HUES6 (cell line): ENCODE results near the gene TARDBP.
A peak's percentile ranks its signal among the peaks of the same experiment; 100 is the strongest.
"Not testable (repeated sequence)": the region's sequence is repeated elsewhere in the genome, so short reads cannot be mapped to it uniquely, and the experiment has no call there.

Source experiments
- H3K27ac ChIP-seq: 2 replicates; pipeline ENCODE4 v1.7.0; 2013; ENCODE audit warnings: low read depth, mild to moderate bottlenecking, low read length, inconsistent platforms
- H3K27me3 ChIP-seq: 2 replicates; pipeline ENCODE4 v1.6.1; 2013; ENCODE audit warnings: low read length; ENCODE audit not compliant: control insufficient read depth, insufficient read depth
- H3K36me3 ChIP-seq: 2 replicates; pipeline ENCODE4 v1.6.1; 2013; ENCODE audit warnings: low read length; ENCODE audit not compliant: control insufficient read depth, insufficient read depth
- H3K4me1 ChIP-seq: 2 replicates; pipeline ENCODE4 v1.6.1; 2013; ENCODE audit warnings: low read length; ENCODE audit not compliant: control insufficient read depth, insufficient read depth
- H3K4me3 ChIP-seq: 2 replicates; pipeline ENCODE4 v1.5.1; 2013; ENCODE audit warnings: low read depth, low read length
- H3K9ac ChIP-seq: one replicate; pipeline ENCODE4 v1.6.1; 2013; ENCODE audit warnings: mild to moderate bottlenecking, low read length
- H3K9me3 ChIP-seq: 2 replicates; pipeline ENCODE4 v1.6.1; 2013; ENCODE audit warnings: low read depth, low read length; ENCODE audit not compliant: control insufficient read depth, insufficient read depth

The TARDBP gene

GRCh38 chr1:11062965-11063401, 50.5 kb downstream of the TARDBP start:
- H3K27ac ChIP-seq, result no peak overlapping the region
- peaks cover 10% of the 10 kb centered on the region for H3K4me1 ChIP-seq
- H3K9me3 ChIP-seq, result no peaks in the 10 kb centered on the region
- H3K4me3 ChIP-seq, result no peak overlapping the region
- no peak overlapping the region for H3K9ac ChIP-seq
- peaks cover 43% of the 10 kb centered on the region for H3K36me3 ChIP-seq
- H3K27me3 ChIP-seq, result no peaks in the 10 kb centered on the region

- not testable (repeated sequence) for H3K27ac ChIP-seq, H3K4me3 ChIP-seq, H3K9me3 ChIP-seq, H3K27me3 ChIP-seq, H3K9ac ChIP-seq, H3K4me1 ChIP-seq
- peaks cover 52% of the 10 kb centered on the region for H3K36me3 ChIP-seq
Measured at GRCh38 chr1:11063937-11064537, 51.6 kb downstream of the TARDBP start.

GRCh38 chr1:11064942-11065341, 52.5 kb downstream of the TARDBP start:
- no peak overlapping the region for H3K4me3 ChIP-seq
- no peak overlapping the region for H3K9ac ChIP-seq
- no peaks in the 10 kb centered on the region for H3K27me3 ChIP-seq
- H3K36me3 ChIP-seq, result peaks cover 61% of the 10 kb centered on the region
- H3K9me3 ChIP-seq, result no peaks in the 10 kb centered on the region
- no peak overlapping the region for H3K27ac ChIP-seq
- H3K4me1 ChIP-seq, result peaks cover 5% of the 10 kb centered on the region; the same call in 1 of the 2 replicates

- Histone ChIP-seq H3K27ac (no peak overlapping the region), H3K36me3 (peaks cover 70% of the 10 kb centered on the region), H3K4me1 (peaks cover 3% of the 10 kb centered on the region; the same call in 1 of the 2 replicates), H3K27me3 (no peaks in the 10 kb centered on the region), H3K9me3 (no peaks in the 10 kb centered on the region), H3K4me3 (no peak overlapping the region), H3K9ac (no peak overlapping the region)
Measured at GRCh38 chr1:11065796-11066195, 53.3 kb downstream of the TARDBP start.

GRCh38 chr1:11067716-11068599, 55.5 kb downstream of the TARDBP start:
- Histone ChIP-seq H3K4me1 (no peaks in the 10 kb centered on the region), H3K9me3 (no peaks in the 10 kb centered on the region), H3K9ac (no peak overlapping the region), H3K36me3 (peaks cover 83% of the 10 kb centered on the region), H3K27me3 (no peaks in the 10 kb centered on the region), H3K4me3 (no peak overlapping the region), H3K27ac (no peak overlapping the region)

GRCh38 chr1:11068600-11069473, 56.4 kb downstream of the TARDBP start:
- Histone ChIP-seq H3K9ac (peak overlapping the region; percentile 24), H3K27me3 (no peaks in the 10 kb centered on the region), H3K4me3 (no peak overlapping the region), H3K36me3 (peaks cover 86% of the 10 kb centered on the region), H3K9me3 (no peaks in the 10 kb centered on the region), H3K27ac (no peak overlapping the region), H3K4me1 (no peaks in the 10 kb centered on the region)

- Histone ChIP-seq H3K27ac (no peak overlapping the region), H3K9me3 (no peaks in the 10 kb centered on the region), H3K27me3 (no peaks in the 10 kb centered on the region), H3K36me3 (peaks cover 92% of the 10 kb centered on the region), H3K9ac (no peak overlapping the region), H3K4me3 (no peak overlapping the region), H3K4me1 (no peaks in the 10 kb centered on the region)
Measured at GRCh38 chr1:11070876-11071275, 58.4 kb downstream of the TARDBP start.

- H3K27me3 ChIP-seq, result no peaks in the 10 kb centered on the region
- H3K36me3 ChIP-seq, result peaks cover 92% of the 10 kb centered on the region
- no peak overlapping the region for H3K27ac ChIP-seq
- no peaks in the 10 kb centered on the region for H3K4me1 ChIP-seq
- H3K9me3 ChIP-seq, result no peaks in the 10 kb centered on the region
- no peak overlapping the region for H3K4me3 ChIP-seq
- H3K9ac ChIP-seq, result no peak overlapping the region
Measured at GRCh38 chr1:11071463-11072215, 59.2 kb downstream of the TARDBP start.

GRCh38 chr1:11072216-11072917, 59.9 kb downstream of the TARDBP start:
- Histone ChIP-seq H3K4me3 (no peak overlapping the region), H3K9ac (no peak overlapping the region), H3K9me3 (no peaks in the 10 kb centered on the region), H3K27me3 (no peaks in the 10 kb centered on the region), H3K4me1 (no peaks in the 10 kb centered on the region), H3K36me3 (peaks cover 95% of the 10 kb centered on the region), H3K27ac (no peak overlapping the region)

GRCh38 chr1:11073398-11073797, 60.9 kb downstream of the TARDBP start:
- not testable (repeated sequence) for H3K9ac ChIP-seq, H3K9me3 ChIP-seq, H3K4me1 ChIP-seq, H3K27me3 ChIP-seq, H3K4me3 ChIP-seq, H3K27ac ChIP-seq
- peaks cover 93% of the 10 kb centered on the region for H3K36me3 ChIP-seq
